ENCODE data around the gene ZFAND4. TPM values are rescaled to one million over a fixed set of nuclear protein-coding genes. Genes with fewer than 3 reads are reported as not detected.

ZFAND4 gene
- total RNA-seq, 1 experiment from 2014 or later, result 15.5 TPM

GRCh38 chr10:45596526-45596925 is 76.0 kb downstream of the ZFAND4 start:
- Histone ChIP-seq H3K9ac (ENCODE audit: low read length) (no peak overlapping the region), H3K9me2 (ENCODE audit: insufficient read depth) (no peaks in the 10 kb centered on the region), H4K20me1 (ENCODE audit: insufficient read depth) (no peaks in the 10 kb centered on the region), H3K4me3 (replicated peaks in 1 of 2; ENCODE audit: low read depth in 1 of 2, low read length in 2 of 2) (no peak overlapping the region), H3K27me3 (ENCODE audit: insufficient read depth, low read length) (no peaks in the 10 kb centered on the region), H3K79me2 (ENCODE audit: insufficient read depth, low read length) (peaks cover 8% of the 10 kb centered on the region), H3K4me2 (ENCODE audit: low read length) (no peak overlapping the region), H3K9me3 (ENCODE audit: control insufficient read depth in 1 of 2, insufficient read depth in 1 of 2, low read depth in 1 of 2, low read length in 2 of 2) (no peaks in the 10 kb centered on the region), H2AFZ (ENCODE audit: low read depth, low read length, poor library complexity, severe bottlenecking) (no peak overlapping the region), H3K27ac (ENCODE audit: low read depth, low read length) (no peak overlapping the region), H3K4me1 (ENCODE audit: control insufficient read depth in 1 of 2, insufficient read depth in 2 of 2, low read length in 2 of 2) (peaks cover 11 to 15% of the 10 kb centered on the region in 2 experiments; a peak in 3 of 4 replicates), H3K36me3 (ENCODE audit: control insufficient read depth in 1 of 2, insufficient read depth in 2 of 2, low read length in 2 of 2) (no peaks in the 10 kb centered on the region)
- no peak for ATAC-seq
- intact Hi-C loops (cut with micrococcal nuclease), result no loop called here
- RAD21 ChIA-PET (ENCODE audit: low non-redundant PET in 1 of 2, low total read pairs in 2 of 2, uncharacterized antibody in 2 of 2, unreplicated experiment in 2 of 2), result no interaction called here
- DNase-seq (ENCODE audit: low read depth, low spot score), result no peak
- POLR2A ChIA-PET, result no interaction called here
- CTCF ChIA-PET, result no interaction called here
- no TSS peak for BruUV-seq (replicated peaks)
- TF ChIP-seq SIN3A (IDR thresholded peaks at IDR 0.05; ENCODE audit: low read depth) (no peak), POLR2AphosphoS5 (IDR thresholded peaks at IDR 0.05; ENCODE audit: low read depth, low read length) (no peak), ELF1 (IDR thresholded peaks at IDR 0.05; ENCODE audit: borderline replicate concordance, low read depth) (no peak), ATF3 (IDR thresholded peaks at IDR 0.05) (no peak), JUND (IDR thresholded peaks at IDR 0.05) (no peak), SP1 (IDR thresholded peaks at IDR 0.05; ENCODE audit: low read depth) (no peak), EGR1 (IDR thresholded peaks at IDR 0.05; ENCODE audit: low read depth) (no peak), REST (IDR thresholded peaks at IDR 0.05; ENCODE audit: low read depth) (no peak), CEBPB (IDR thresholded peaks at IDR 0.05; ENCODE audit: low read depth) (no peak), FOSL1 (IDR thresholded peaks at IDR 0.05; ENCODE audit: low read depth) (no peak), CTCF (IDR thresholded peaks at IDR 0.05 in 2 of 3, conservative IDR thresholded peaks at IDR 0.05 in 1 of 3; ENCODE audit: borderline replicate concordance in 1 of 3, insufficient read depth in 1 of 3, low read depth in 2 of 3, low read length in 2 of 3) (no peak), ZFX (IDR thresholded peaks at IDR 0.05) (no peak), POLR2A (IDR thresholded peaks at IDR 0.05; ENCODE audit: borderline replicate concordance, extremely low read depth, insufficient read depth, insufficient read length) (no peak), TCF7L2 (IDR thresholded peaks at IDR 0.05; ENCODE audit: borderline replicate concordance, extremely low read depth, insufficient read depth, insufficient read length) (no peak), EZH2phosphoT487 (IDR thresholded peaks at IDR 0.05; ENCODE audit: borderline replicate concordance) (no peak), SRF (IDR thresholded peaks at IDR 0.05; ENCODE audit: low read depth) (no peak), CBX3 (IDR thresholded peaks at IDR 0.05; ENCODE audit: low read depth) (no peak), ZBTB33 (IDR thresholded peaks at IDR 0.05; ENCODE audit: extremely low read depth, insufficient replicate concordance, low read length) (no peak)
